B cell (primary cell): ENCODE data around the gene PDE4B. TPM values are rescaled to one million over a fixed set of nuclear protein-coding genes. Genes with fewer than 3 reads are reported as not detected.

Experiments
- ATAC-seq: fragments of 200-7000 bp; cut with Tn5 transposase; one replicate; pipeline ENCODE4 v1.10.0; 2021; ENCODE audit warnings: low read depth, mild to moderate bottlenecking, moderate number of reproducible peaks, moderate library complexity
- CTCF ChIA-PET: fragments of 350-600 bp; sonication (Branson Sonifier 250); formaldehyde crosslinking; loops from one replicate; lab custom pipeline; 2021; ENCODE audit warnings: antibody characterized with exemption, inconsistent platforms; lab: Charles Lee
- POLR2A ChIA-PET: fragments of 350-600 bp; sonication (Branson Sonifier 250); formaldehyde crosslinking; loops from one replicate; lab custom pipeline; 2021; ENCODE audit warnings: antibody characterized with exemption; lab: Charles Lee
- DNase-seq: peaks from one replicate; pipeline ENCODE4 v3.0.0; 2013
- H2AFZ ChIP-seq: 2 replicates; pipeline ENCODE4 v1.6.1; 2012; ENCODE audit warnings: mild to moderate bottlenecking, low read depth, low read length; ENCODE audit not compliant: insufficient read depth, poor library complexity, severe bottlenecking
- H3K27ac ChIP-seq, 2 donors: 1 replicate in 1 of 2; 2 replicates in 1 of 2; pipeline ENCODE4 v1.5.1; 2012 to 2013; ENCODE audit warnings: low read length in 2 of 2, mild to moderate bottlenecking in 2 of 2, moderate library complexity in 1 of 2
- H3K27me3 ChIP-seq, 4 experiments: fragments of 200-600 bp in 1 of 4; sonication (generic) in 1 of 4; replicated peaks in 1 of 4; 1 replicate in 2 of 4; 2 replicates in 2 of 4; pipeline versions ENCODE4 v1.6.1 to v1.7.0; 2013 to 2016; ENCODE audit warnings: low read length in 3 of 4, mild to moderate bottlenecking in 2 of 4, mixed read lengths in 1 of 4, moderate library complexity in 1 of 4; ENCODE audit not compliant: insufficient read depth in 4 of 4, control insufficient read depth in 3 of 4; ENCODE audit errors: control extremely low read depth in 1 of 4
- H3K36me3 ChIP-seq, 2 experiments: replicated peaks in 1 of 2; 1 replicate in 1 of 2; 2 replicates in 1 of 2; pipeline versions ENCODE4 v1.6.1 to v1.7.1; 2013; ENCODE audit warnings: low read length in 1 of 2; ENCODE audit not compliant: insufficient read depth in 2 of 2, control insufficient read depth in 1 of 2; ENCODE audit errors: control extremely low read depth in 1 of 2, extremely low read depth in 1 of 2
- H3K4me1 ChIP-seq, 2 donors: fragments of 200-600 bp in 1 of 2; sonication (generic) in 1 of 2; 1 replicate in 1 of 2; 2 replicates in 1 of 2; pipeline versions ENCODE4 v1.5.1 to v1.6.1; 2013 to 2017; ENCODE audit warnings: low read length in 2 of 2; ENCODE audit not compliant: control insufficient read depth in 2 of 2, insufficient read depth in 2 of 2
- H3K4me2 ChIP-seq: replicated peaks from 2 replicates; pipeline ENCODE3; 2012; ENCODE audit warnings: mild to moderate bottlenecking, low read depth, low read length; ENCODE audit not compliant: poor library complexity, severe bottlenecking
- H3K4me3 ChIP-seq, 5 experiments: fragments of 200-600 bp in 1 of 5; sonication (generic) in 1 of 5; 1 replicate in 3 of 5; 2 replicates in 2 of 5; pipeline versions ENCODE4 v1.5.1 to v1.7.0; 2011 to 2016; ENCODE audit warnings: low read length in 4 of 5, mild to moderate bottlenecking in 4 of 5, low read depth in 2 of 5, control low read depth in 1 of 5, moderate library complexity in 1 of 5; ENCODE audit not compliant: insufficient read depth in 1 of 5; ENCODE audit errors: control extremely low read depth in 1 of 5, extremely low read depth in 1 of 5
- H3K79me2 ChIP-seq: fragments of 200-600 bp; sonication (generic); one replicate; pipeline ENCODE4 v1.6.0; 2016; ENCODE audit warnings: low read length; ENCODE audit not compliant: control insufficient read depth, insufficient read depth
- H3K9ac ChIP-seq: fragments of 200-600 bp; sonication (generic); 2 replicates; pipeline ENCODE4 v1.6.1; 2017; ENCODE audit warnings: mild to moderate bottlenecking, low read length, moderate library complexity
- H3K9me3 ChIP-seq, 3 donors: one replicate each; pipeline versions ENCODE4 v1.6.1 to v1.7.1; 2013; ENCODE audit warnings: low read length in 2 of 3; ENCODE audit not compliant: control insufficient read depth in 2 of 3, insufficient read depth in 1 of 3; ENCODE audit errors: control extremely low read depth in 1 of 3
- H4K20me1 ChIP-seq: 2 replicates; pipeline ENCODE4 v1.6.0; 2012; ENCODE audit warnings: mild to moderate bottlenecking, low read length; ENCODE audit not compliant: insufficient read depth, control insufficient read depth, poor library complexity, severe bottlenecking
- H3K27ac Mint-ChIP-seq: one replicate; pipeline ENCODE4 v1.8.0; 2021; ENCODE audit warnings: mixed read lengths
- H3K27me3 Mint-ChIP-seq: one replicate; pipeline ENCODE4 v1.8.0; 2021; ENCODE audit warnings: mixed read lengths
- H3K4me1 Mint-ChIP-seq: one replicate; pipeline ENCODE4 v1.8.0; 2021; ENCODE audit warnings: mixed read lengths
- H3K4me3 Mint-ChIP-seq: one replicate; pipeline ENCODE4 v1.8.0; 2021; ENCODE audit warnings: mixed read lengths
- H3K9me3 Mint-ChIP-seq: one replicate; pipeline ENCODE4 v1.8.0; 2022; ENCODE audit warnings: mixed read lengths; ENCODE audit not compliant: insufficient read depth
- CTCF ChIP-seq: fragments of 200-600 bp; IDR thresholded peaks from one replicate; pipeline ENCODE4 v1.8.0; 2022; ENCODE audit warnings: antibody characterized with exemption, mild to moderate bottlenecking
- EZH2 ChIP-seq: IDR thresholded peaks from 2 replicates; pipeline ENCODE4 v1.6.1; 2012; ENCODE audit warnings: borderline replicate concordance, low read depth, mild to moderate bottlenecking, moderate library complexity, low read length; ENCODE audit not compliant: insufficient read depth, poor library complexity, severe bottlenecking
- WGBS: methylation state at CpG from one replicate; pipeline ENCODE4 v1.1.5; 2013; ENCODE audit warnings: missing lambda C conversion rate; ENCODE audit not compliant: insufficient coverage; 5-methylcytosine and 5-hydroxymethylcytosine counted together
- intact Hi-C: fragments of 100-400 bp; cut with micrococcal nuclease; formaldehyde crosslinking; loops from one replicate; pipeline ENCODE4 v1.10.0; 2022
- polyA plus RNA-seq: library from polyadenylated mRNA; depleted of rRNA; stranded (reverse); fragments of >200 nt; gene quantifications from 2 replicates; pipeline ENCODE4 v1.2.3, GENCODE V29; 2012
- total RNA-seq, 2 donors: library from RNA; stranded (reverse); fragments of 120-200 nt in 1 of 2; gene quantifications; 1 replicate in 1 of 2; 2 replicates in 1 of 2; pipeline versions ENCODE4 v1.2.3 to v1.2.4, GENCODE V29; 2013 to 2022

PDE4B gene
- total and polyA plus RNA-seq, 2 donors (not counting 1 experiment from before 2014, with no cell fraction given): 63.7 to 242 TPM

DNA sequence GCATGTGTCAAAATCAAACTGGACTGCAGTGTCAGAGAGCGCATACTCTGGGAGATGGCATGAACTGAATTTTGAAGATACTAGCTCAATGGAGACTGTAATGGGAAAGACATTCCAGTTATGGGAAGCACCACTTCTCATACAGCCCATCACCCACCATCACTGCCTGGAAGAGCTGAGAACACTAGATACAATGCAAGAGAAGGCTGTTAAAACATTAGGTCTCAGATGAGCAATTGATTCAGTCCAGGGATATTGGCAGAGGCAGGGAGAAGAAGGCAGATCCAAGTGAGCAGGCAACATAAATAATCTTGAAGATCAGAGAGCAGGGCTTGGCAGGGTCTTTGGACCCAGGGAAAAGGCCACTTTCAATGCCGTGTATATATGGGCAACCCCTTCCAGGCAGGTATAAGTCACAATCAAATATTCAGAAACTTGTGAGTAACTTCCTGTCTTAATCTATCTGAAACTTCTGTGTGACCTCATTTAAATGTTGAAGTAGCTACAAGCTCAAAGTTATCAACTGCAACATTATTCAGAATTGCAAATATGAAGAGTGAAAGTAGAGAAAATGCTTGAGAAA is 450.9 kb downstream of the PDE4B start:
- 100% methylated on average over 1 of the region's 2 CpGs for WGBS
- H3K9ac ChIP-seq: no peak overlapping the region
- H3K27ac ChIP-seq: no peak overlapping the region
- H3K79me2 ChIP-seq: no peaks in the 10 kb centered on the region
- no peak for TF ChIP-seq EZH2
- TF ChIP-seq CTCF: no peak
- CTCF ChIA-PET: interaction anchor here (0.8 to 23.9 kb wide), 23 partner anchors 10 to 339 kb away, joined by 3 to 572 read pairs (median 7); no protein-coding TSS in a partner anchor
- no peaks in the 10 kb centered on the region for H3K27me3 ChIP-seq
- H3K36me3 ChIP-seq: no peaks in the 10 kb centered on the region
- ATAC-seq: no peak
- Mint-ChIP-seq H3K9me3 (no peaks in the 10 kb centered on the region), H3K4me3 (no peak overlapping the region), H3K27ac (no peak overlapping the region), H3K4me1 (peaks cover 7% of the 10 kb centered on the region), H3K27me3 (peaks cover 11% of the 10 kb centered on the region)
- no peak for DNase-seq
- H3K4me1 ChIP-seq: no peaks in the 10 kb centered on the region
- intact Hi-C loops: loop anchor here (10.0 kb wide), 2 partner anchors 819 to 1569 kb away; partner anchors contain the start of genes LEPR and LEPROT
- no peaks in the 10 kb centered on the region for H4K20me1 ChIP-seq
- H3K9me3 ChIP-seq: no peaks in the 10 kb centered on the region
- no peak overlapping the region for H3K4me3 ChIP-seq
- H2AFZ ChIP-seq: no peak overlapping the region
- H3K4me2 ChIP-seq: no peak overlapping the region
- POLR2A ChIA-PET: interaction anchor here (0.6 kb wide), 1 partner anchor 17 kb away, joined by 3 read pairs; no protein-coding TSS in a partner anchor

DNA sequence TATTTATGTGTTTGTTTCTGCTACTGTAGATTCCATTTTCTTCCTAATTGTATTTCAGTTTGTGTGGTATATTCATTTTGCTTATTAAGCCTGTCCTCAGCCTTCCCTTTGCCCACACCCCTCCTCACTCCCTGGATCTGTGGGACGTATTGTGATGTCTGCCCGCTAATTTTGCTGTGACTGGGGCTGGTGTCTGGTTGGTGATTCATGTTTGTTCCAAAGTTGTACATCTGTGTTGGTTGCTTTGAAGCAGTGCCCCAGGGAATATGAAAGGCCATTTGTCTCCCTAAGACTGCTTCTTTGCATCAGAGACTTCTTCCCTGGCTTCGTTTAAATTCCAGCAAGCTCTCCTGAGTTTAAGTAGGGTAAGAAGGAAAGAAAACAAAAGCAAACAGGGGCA is 451.7 kb downstream of the PDE4B start:
- H3K4me1 Mint-ChIP-seq: peaks cover 7% of the 10 kb centered on the region
- H3K4me3 ChIP-seq: no peak overlapping the region
- no peaks in the 10 kb centered on the region for H3K9me3 ChIP-seq
- 83% methylated on average over 1 of the region's 3 CpGs for WGBS
- no peaks in the 10 kb centered on the region for H3K36me3 ChIP-seq
- ChIA-PET CTCF (interaction anchor here (2.0 to 23.9 kb wide), 6 partner anchors 9 to 291 kb away, joined by 10 to 572 read pairs (median 80); no protein-coding TSS in a partner anchor), POLR2A (interaction anchor here (0.5 kb wide), 1 partner anchor 100 kb away, joined by 3 read pairs; no protein-coding TSS in a partner anchor)
- H3K9ac ChIP-seq: no peak overlapping the region
- intact Hi-C loops: loop anchor here (10.0 kb wide), 2 partner anchors 820 to 1570 kb away; partner anchors contain the start of genes LEPR and LEPROT
- H2AFZ ChIP-seq: no peak overlapping the region
- no peaks in the 10 kb centered on the region for H3K9me3 Mint-ChIP-seq
- TF ChIP-seq EZH2 (no peak), CTCF (no peak)
- H4K20me1 ChIP-seq: no peaks in the 10 kb centered on the region
- no peak for ATAC-seq
- no peaks in the 10 kb centered on the region for H3K79me2 ChIP-seq
- no peak overlapping the region for H3K4me3 Mint-ChIP-seq
- H3K4me2 ChIP-seq: no peak overlapping the region
- no peaks in the 10 kb centered on the region for H3K27me3 ChIP-seq
- no peak overlapping the region for H3K27ac ChIP-seq
- H3K27ac Mint-ChIP-seq: no peak overlapping the region
- H3K27me3 Mint-ChIP-seq: peaks cover 11% of the 10 kb centered on the region
- DNase-seq: no peak
- no peaks in the 10 kb centered on the region for H3K4me1 ChIP-seq
